Fibroblast of lung (primary cell): Measurements from ENCODE around the gene ETF1. TPM values are rescaled to one million over a fixed set of nuclear protein-coding genes. Genes with fewer than 3 reads are reported as not detected.

Source experiments
- DNase-seq, 2 donors: peaks; one replicate each; pipeline versions ENCODE4 v3.0.0 to v3.0.0-alpha.2; 2010; ENCODE audit warnings: low read depth in 2 of 2
- H2AFZ ChIP-seq: 2 replicates; pipeline ENCODE4 v1.5.1; 2012; ENCODE audit warnings: low read length, control low read depth, inconsistent platforms
- H3K27ac ChIP-seq: 2 replicates; pipeline ENCODE4 v1.5.1; 2011; ENCODE audit warnings: low read length, control low read depth; ENCODE audit not compliant: insufficient read depth
- H3K27me3 ChIP-seq: 2 replicates; pipeline ENCODE4 v1.5.1; 2011; ENCODE audit warnings: mild to moderate bottlenecking, low read length; ENCODE audit not compliant: control insufficient read depth, insufficient read depth
- H3K36me3 ChIP-seq: 2 replicates; pipeline ENCODE4 v1.5.1; 2011; ENCODE audit warnings: low read length; ENCODE audit not compliant: control insufficient read depth, insufficient read depth
- H3K4me1 ChIP-seq: 2 replicates; pipeline ENCODE4 v1.5.1; 2011; ENCODE audit warnings: low read length; ENCODE audit not compliant: control insufficient read depth, insufficient read depth; ENCODE audit errors: extremely low read depth
- H3K4me2 ChIP-seq: 2 replicates; pipeline ENCODE4 v1.5.1; 2011; ENCODE audit warnings: low read length, control low read depth; ENCODE audit not compliant: insufficient read depth; ENCODE audit errors: extremely low read depth
- H3K4me3 ChIP-seq, 4 experiments: fragments of 200-600 bp in 1 of 4; sonication (generic) in 1 of 4; replicated peaks in 1 of 4; 2 replicates each; pipeline ENCODE4 v1.5.1; 2011 to 2016; ENCODE audit warnings: low read length in 4 of 4, low read depth in 3 of 4, mild to moderate bottlenecking in 3 of 4, control low read depth in 2 of 4, inconsistent platforms in 1 of 4, mixed read lengths in 1 of 4; ENCODE audit not compliant: insufficient read depth in 1 of 4; ENCODE audit errors: control extremely low read depth in 1 of 4
- H3K79me2 ChIP-seq: 2 replicates; pipeline ENCODE4 v1.5.1; 2012; ENCODE audit warnings: mild to moderate bottlenecking, low read length, inconsistent platforms; ENCODE audit not compliant: control insufficient read depth, insufficient read depth
- H3K9ac ChIP-seq: 2 replicates; pipeline ENCODE4 v1.5.1; 2011; ENCODE audit warnings: mild to moderate bottlenecking, low read length, control low read depth; ENCODE audit not compliant: insufficient read depth
- H3K9me3 ChIP-seq: 2 replicates; pipeline ENCODE4 v1.5.1; 2012; ENCODE audit warnings: low read depth, low read length; ENCODE audit not compliant: control insufficient read depth, insufficient read depth
- H4K20me1 ChIP-seq: 2 replicates; pipeline ENCODE4 v1.5.1; 2011; ENCODE audit warnings: low read length; ENCODE audit not compliant: control insufficient read depth, insufficient read depth; ENCODE audit errors: extremely low read depth
- EZH2 ChIP-seq: IDR thresholded peaks from 2 replicates; pipeline ENCODE4 v1.5.1; 2012; ENCODE audit warnings: low read length, control low read depth, mild to moderate bottlenecking; ENCODE audit errors: missing control alignments
- polyA plus RNA-seq, 2 donors: library from polyadenylated mRNA; depleted of rRNA in 1 of 2; stranded (reverse) in 1 of 2; unstranded in 1 of 2; fragments of >200 nt; gene quantifications; 2 replicates each; pipeline ENCODE4 v1.2.1, GENCODE V29; 2011 to 2012; ENCODE audit warnings: missing spikeins in 1 of 2
- total RNA-seq: library from RNA; depleted of rRNA; stranded (reverse); fragments of >200 nt; gene quantifications from 2 replicates; pipeline ENCODE4 v1.2.1, GENCODE V29; 2014
- TF ChIP-seq, protein P1 (sequence below), 2 donors: IDR thresholded peaks in 1 of 2; conservative IDR thresholded peaks in 1 of 2; 1 replicate in 1 of 2; 2 replicates in 1 of 2; pipeline ENCODE4 v1.5.1; 2011 to 2012; ENCODE audit warnings: low read length in 2 of 2, control low read depth in 1 of 2, inconsistent platforms in 1 of 2, low read depth in 1 of 2, mild to moderate bottlenecking in 1 of 2

ETF1 gene
- total and polyA plus RNA-seq, 2 donors (not counting 1 experiment from before 2014, with no cell fraction given) = 94.0 to 118 TPM

- Histone ChIP-seq H3K79me2 (peaks cover 63% of the 10 kb centered on the region), H3K4me1 (no peaks in the 10 kb centered on the region), H4K20me1 (peaks cover 3% of the 10 kb centered on the region), H3K27me3 (no peaks in the 10 kb centered on the region), H2AFZ (no peak overlapping the region), H3K4me2 (no peak overlapping the region), H3K36me3 (peaks cover 4% of the 10 kb centered on the region), H3K9ac (no peak overlapping the region), H3K9me3 (no peaks in the 10 kb centered on the region), H3K27ac (no peak overlapping the region), H3K4me3 (no peak overlapping the region)
- DNase-seq = no peak
- TF ChIP-seq, protein P1, sequence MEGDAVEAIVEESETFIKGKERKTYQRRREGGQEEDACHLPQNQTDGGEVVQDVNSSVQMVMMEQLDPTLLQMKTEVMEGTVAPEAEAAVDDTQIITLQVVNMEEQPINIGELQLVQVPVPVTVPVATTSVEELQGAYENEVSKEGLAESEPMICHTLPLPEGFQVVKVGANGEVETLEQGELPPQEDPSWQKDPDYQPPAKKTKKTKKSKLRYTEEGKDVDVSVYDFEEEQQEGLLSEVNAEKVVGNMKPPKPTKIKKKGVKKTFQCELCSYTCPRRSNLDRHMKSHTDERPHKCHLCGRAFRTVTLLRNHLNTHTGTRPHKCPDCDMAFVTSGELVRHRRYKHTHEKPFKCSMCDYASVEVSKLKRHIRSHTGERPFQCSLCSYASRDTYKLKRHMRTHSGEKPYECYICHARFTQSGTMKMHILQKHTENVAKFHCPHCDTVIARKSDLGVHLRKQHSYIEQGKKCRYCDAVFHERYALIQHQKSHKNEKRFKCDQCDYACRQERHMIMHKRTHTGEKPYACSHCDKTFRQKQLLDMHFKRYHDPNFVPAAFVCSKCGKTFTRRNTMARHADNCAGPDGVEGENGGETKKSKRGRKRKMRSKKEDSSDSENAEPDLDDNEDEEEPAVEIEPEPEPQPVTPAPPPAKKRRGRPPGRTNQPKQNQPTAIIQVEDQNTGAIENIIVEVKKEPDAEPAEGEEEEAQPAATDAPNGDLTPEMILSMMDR (conservative IDR thresholded peaks at IDR 0.05 in 1 of 2, IDR thresholded peaks at IDR 0.05 in 1 of 2; ENCODE audit: low read depth in 1 of 2, low read length in 2 of 2) = no peak
- no peak for TF ChIP-seq EZH2
These were observed 22.1 kb downstream of the ETF1 start for GRCh38 chr5:138520971-138521370.

GRCh38 chr5:138517437-138517836 lies 25.6 kb downstream of the ETF1 start:
- Histone ChIP-seq H3K9ac (no peak overlapping the region), H4K20me1 (peaks cover 3% of the 10 kb centered on the region), H3K27me3 (no peaks in the 10 kb centered on the region), H3K36me3 (peaks cover 15% of the 10 kb centered on the region), H3K79me2 (peaks cover 38% of the 10 kb centered on the region), H3K9me3 (no peaks in the 10 kb centered on the region), H3K4me2 (no peak overlapping the region), H3K4me1 (no peaks in the 10 kb centered on the region), H3K27ac (no peak overlapping the region), H3K4me3 (no peak overlapping the region), H2AFZ (no peak overlapping the region)
- TF ChIP-seq, protein P1 (conservative IDR thresholded peaks at IDR 0.05 in 1 of 2, IDR thresholded peaks at IDR 0.05 in 1 of 2; ENCODE audit: low read depth in 1 of 2, low read length in 2 of 2) = no peak
- TF ChIP-seq EZH2 = no peak
- DNase-seq = no peak

DNA sequence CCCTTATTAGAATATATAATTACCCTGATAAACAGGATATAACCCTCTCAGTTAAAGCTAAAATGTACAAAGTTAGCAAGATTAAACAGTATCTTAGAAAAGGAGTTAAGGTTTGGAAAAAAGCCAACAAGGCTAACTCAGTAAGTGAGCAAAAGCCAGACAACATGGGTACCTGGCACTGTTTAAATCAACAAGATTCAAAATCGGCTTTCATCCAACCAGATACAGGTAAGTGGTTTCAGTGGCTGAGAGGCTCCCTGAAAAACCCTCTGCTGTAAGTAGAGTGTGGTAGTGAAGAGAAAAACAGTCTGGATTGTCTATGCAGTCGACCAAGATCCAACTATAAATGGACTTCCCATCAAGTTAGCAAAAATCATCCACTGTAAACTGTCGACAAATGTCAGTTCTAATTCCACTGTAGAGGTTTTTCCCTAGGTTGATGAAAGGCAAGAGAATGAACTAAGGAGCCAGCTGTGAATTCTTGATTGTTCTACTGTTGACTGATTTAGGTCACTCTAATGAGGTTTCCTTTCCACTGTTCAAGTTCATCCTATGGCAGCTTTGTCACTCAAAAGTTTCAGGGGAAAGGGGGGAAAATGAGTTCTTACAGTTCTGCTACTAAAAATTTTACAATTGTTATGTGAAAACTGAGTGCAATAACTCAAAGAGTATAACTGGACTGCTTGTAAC lies 27.3 kb downstream of the ETF1 start:
- Histone ChIP-seq H3K9ac (no peak overlapping the region), H3K36me3 (peaks cover 16% of the 10 kb centered on the region), H4K20me1 (peaks cover 3% of the 10 kb centered on the region), H3K9me3 (no peaks in the 10 kb centered on the region), H2AFZ (no peak overlapping the region), H3K4me3 (no peak overlapping the region), H3K4me1 (no peaks in the 10 kb centered on the region), H3K79me2 (peaks cover 21% of the 10 kb centered on the region), H3K27me3 (no peaks in the 10 kb centered on the region), H3K4me2 (no peak overlapping the region), H3K27ac (no peak overlapping the region)
- no peak for DNase-seq
- TF ChIP-seq, protein P1 (conservative IDR thresholded peaks at IDR 0.05 in 1 of 2, IDR thresholded peaks at IDR 0.05 in 1 of 2; ENCODE audit: low read depth in 1 of 2, low read length in 2 of 2) = no peak
- TF ChIP-seq EZH2 = no peak
